Calu3 (cell line): ENCODE measurements around the gene ENDOU. TPM values are rescaled to one million over a fixed set of nuclear protein-coding genes. Genes with fewer than 3 reads are reported as not detected.

Experiments
- BruUV-seq: library from RNA; stranded (reverse); fragments of 400-500 nt; replicated peaks from 2 replicates; lab custom pipeline; 2021; lab: Mats Ljungman, UMichigan
- CTCF ChIA-PET: fragments of 300-600 bp; sonication (Branson Sonifier 250); formaldehyde crosslinking; loops from one replicate; lab custom pipeline; 2022; ENCODE audit warnings: antibody characterized with exemption; lab: Charles Lee
- DNase-seq: peaks from one replicate; pipeline ENCODE4 v3.0.0; 2022
- H3K27ac Mint-ChIP-seq: one replicate; pipeline ENCODE4 v1.8.0; 2022; ENCODE audit warnings: mixed read lengths; ENCODE audit not compliant: unreplicated experiment
- H3K27me3 Mint-ChIP-seq: one replicate; pipeline ENCODE4 v1.8.0; 2022; ENCODE audit warnings: mixed read lengths; ENCODE audit not compliant: unreplicated experiment
- H3K36me3 Mint-ChIP-seq: one replicate; pipeline ENCODE4 v1.8.0; 2022; ENCODE audit warnings: mild to moderate bottlenecking, moderate library complexity, mixed read lengths; ENCODE audit not compliant: insufficient read depth, unreplicated experiment
- H3K4me1 Mint-ChIP-seq: one replicate; pipeline ENCODE4 v1.8.0; 2022; ENCODE audit warnings: mild to moderate bottlenecking, low read depth, mixed read lengths; ENCODE audit not compliant: unreplicated experiment
- H3K4me3 Mint-ChIP-seq: one replicate; pipeline ENCODE4 v1.8.0; 2022; ENCODE audit warnings: mild to moderate bottlenecking, low read depth, moderate library complexity, mixed read lengths; ENCODE audit not compliant: unreplicated experiment
- H3K9me3 Mint-ChIP-seq: one replicate; pipeline ENCODE4 v1.8.0; 2022; ENCODE audit warnings: low read depth, mixed read lengths; ENCODE audit not compliant: unreplicated experiment
- CTCF ChIP-seq: fragments of 200-600 bp; IDR thresholded peaks from one replicate; pipeline ENCODE4 v1.8.0; 2022; ENCODE audit warnings: antibody characterized with exemption; ENCODE audit not compliant: unreplicated experiment
- intact Hi-C: fragments of 100-400 bp; cut with micrococcal nuclease; formaldehyde crosslinking; loops from one replicate; pipeline ENCODE4 v1.10.0; 2022; ENCODE audit not compliant: unreplicated experiment
- total RNA-seq: library from RNA; stranded (reverse); gene quantifications from 2 replicates; pipeline ENCODE4 v1.2.3, GENCODE V29; 2022

Gene ENDOU
- total RNA-seq, 1 experiment from 2014 or later: not detected

- Mint-ChIP-seq H3K9me3 (no peaks in the 10 kb centered on the region), H3K27ac (no peak overlapping the region), H3K4me1 (peaks cover 9% of the 10 kb centered on the region), H3K36me3 (peaks cover 17% of the 10 kb centered on the region), H3K4me3 (no peak overlapping the region), H3K27me3 (no peaks in the 10 kb centered on the region)
- no peak for DNase-seq
- intact Hi-C loops: no loop called here
- no TSS peak for BruUV-seq
- no peak for TF ChIP-seq CTCF
- CTCF ChIA-PET: no interaction called here
Observed at GRCh38 chr12:47770086-47770726, 44.9 kb upstream of the ENDOU start.

GRCh38 chr12:47769234-47770085 lies 44.2 kb upstream of the ENDOU start:
- CTCF ChIA-PET: interaction anchor here (1.3 to 3.6 kb wide), 2 partner anchors 15 to 26 kb away, joined by 3 to 75 read pairs; no protein-coding TSS in a partner anchor
- peaks cover 9% of the 10 kb centered on the region for H3K4me1 Mint-ChIP-seq
- H3K27me3 Mint-ChIP-seq: no peaks in the 10 kb centered on the region
- no TSS peak for BruUV-seq
- H3K4me3 Mint-ChIP-seq: no peak overlapping the region
- DNase-seq: no peak
- peaks cover 14% of the 10 kb centered on the region for H3K36me3 Mint-ChIP-seq
- no peak for TF ChIP-seq CTCF
- H3K27ac Mint-ChIP-seq: no peak overlapping the region
- H3K9me3 Mint-ChIP-seq: no peaks in the 10 kb centered on the region
- intact Hi-C loops: no loop called here

GRCh38 chr12:47768323-47768811 lies 43.1 kb upstream of the ENDOU start:
- Mint-ChIP-seq H3K27ac (no peak overlapping the region), H3K4me1 (peaks cover 9% of the 10 kb centered on the region), H3K27me3 (no peaks in the 10 kb centered on the region), H3K9me3 (no peaks in the 10 kb centered on the region), H3K36me3 (peaks cover 7% of the 10 kb centered on the region), H3K4me3 (no peak overlapping the region)
- intact Hi-C loops: no loop called here
- DNase-seq: no peak
- CTCF ChIA-PET: interaction anchor here (0.6 to 3.6 kb wide), 3 partner anchors 13 to 1746 kb away, joined by 3 to 75 read pairs (median 3); no protein-coding TSS in a partner anchor
- BruUV-seq: no TSS peak
- no peak for TF ChIP-seq CTCF

GRCh38 chr12:47767216-47767724 lies 42.0 kb upstream of the ENDOU start:
- no peaks in the 10 kb centered on the region for H3K9me3 Mint-ChIP-seq
- CTCF ChIA-PET: interaction anchor here (0.8 to 3.6 kb wide), 8 partner anchors 8 to 71 kb away, joined by 3 to 75 read pairs (median 6); no protein-coding TSS in a partner anchor
- DNase-seq: peak; percentile 79
- no peaks in the 10 kb centered on the region for H3K27me3 Mint-ChIP-seq
- H3K27ac Mint-ChIP-seq: no peak overlapping the region
- intact Hi-C loops: loop anchor here (1.0 kb wide), 1 partner anchor 23 kb away; no protein-coding TSS in a partner anchor
- no peak overlapping the region for H3K4me3 Mint-ChIP-seq
- H3K36me3 Mint-ChIP-seq: peaks cover 2% of the 10 kb centered on the region
- TF ChIP-seq CTCF: peak; percentile 32
- BruUV-seq: no TSS peak
- H3K4me1 Mint-ChIP-seq: peaks cover 3% of the 10 kb centered on the region
